A549 treated with CpdA at 1 μM for 4 hours (cell line): Measurements from ENCODE around the gene CNTNAP3. TPM values are rescaled to one million over a fixed set of nuclear protein-coding genes. Genes with fewer than 3 reads are reported as not detected.

Experiments
- total RNA-seq: library from RNA; stranded (reverse); fragments of 200-300 nt; extraction: Qiagen RNA extraction; gene quantifications from 5 replicates; pipeline ENCODE4 v1.2.3, GENCODE V29; 2022; ENCODE audit warnings: low read depth

CNTNAP3 gene
- total RNA-seq, result 8.7 to 12.3 TPM (median 10.4 TPM) in 5 replicates

DNA sequence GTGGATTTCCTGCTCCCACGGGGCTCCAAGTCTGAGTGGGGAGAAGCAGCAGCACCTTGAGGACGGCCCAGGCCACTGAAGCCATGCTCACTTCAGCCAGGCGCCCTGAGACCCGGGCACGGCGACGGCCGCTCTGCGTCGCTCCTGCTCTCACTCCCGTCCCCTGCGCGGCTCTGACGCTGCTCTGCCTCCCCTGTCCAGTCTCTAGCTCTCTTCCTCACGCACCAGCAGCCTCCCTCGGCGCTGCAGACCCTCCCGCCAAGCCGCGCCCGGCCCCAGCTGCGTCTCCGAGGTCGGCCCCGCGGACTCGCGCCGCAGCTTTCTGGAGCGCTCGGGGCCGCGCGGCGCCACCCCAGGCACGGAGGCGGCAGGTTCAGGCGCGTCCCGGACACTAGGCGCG lies at the start of gene CNTNAP3:
CNTNAP3 (minus strand) TSS at position 188 of the 400 bp plus-strand sequence; CDS start at position 85, 103 bp downstream.

Other genes with a start within 250 kb of the CNTNAP3 start
- 0.02 TPM in 1 of 5 replicates, not detected in the others for gene SPATA31A1, start 67.5 kb upstream of the CNTNAP3 start, total RNA-seq